OCI-LY3 (cell line): ENCODE measurements around the gene KRT32.

Source experiments
- EZH2phosphoT487 ChIP-seq: fragments of 200-600 bp; shearing (Covaris generic); IDR thresholded peaks from 2 replicates; pipeline ENCODE4 v1.6.1; 2018; ENCODE audit warnings: antibody characterized with exemption, mixed run types, low read depth
- TF ChIP-seq, protein P1 (sequence below): fragments of 200-600, 300-600 bp; sonication (generic); IDR thresholded peaks from 2 replicates; pipeline ENCODE4 v1.5.1; 2014; ENCODE audit warnings: antibody characterized with exemption, low read length, low read depth

DNA sequence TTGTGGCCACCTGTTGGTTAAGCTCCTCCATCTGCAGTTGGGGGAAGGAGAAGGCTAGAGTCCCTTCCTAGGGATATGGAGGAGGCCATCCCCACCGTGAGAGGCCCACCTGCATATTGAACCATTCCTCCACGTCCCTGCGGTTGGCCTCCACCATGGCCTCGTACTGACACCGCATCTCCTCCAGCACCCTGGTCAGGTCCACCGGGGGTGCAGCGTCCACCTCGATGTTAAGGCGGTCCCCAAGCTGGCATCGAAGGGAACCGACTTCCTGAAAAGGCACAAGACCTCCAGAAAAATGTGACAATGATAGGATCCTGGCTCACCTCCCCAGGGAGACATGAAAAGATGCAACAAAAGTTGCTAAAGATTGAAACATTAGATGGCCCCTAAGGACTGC lies 3.0 kb downstream of the KRT32 start:
- TF ChIP-seq, protein P1, sequence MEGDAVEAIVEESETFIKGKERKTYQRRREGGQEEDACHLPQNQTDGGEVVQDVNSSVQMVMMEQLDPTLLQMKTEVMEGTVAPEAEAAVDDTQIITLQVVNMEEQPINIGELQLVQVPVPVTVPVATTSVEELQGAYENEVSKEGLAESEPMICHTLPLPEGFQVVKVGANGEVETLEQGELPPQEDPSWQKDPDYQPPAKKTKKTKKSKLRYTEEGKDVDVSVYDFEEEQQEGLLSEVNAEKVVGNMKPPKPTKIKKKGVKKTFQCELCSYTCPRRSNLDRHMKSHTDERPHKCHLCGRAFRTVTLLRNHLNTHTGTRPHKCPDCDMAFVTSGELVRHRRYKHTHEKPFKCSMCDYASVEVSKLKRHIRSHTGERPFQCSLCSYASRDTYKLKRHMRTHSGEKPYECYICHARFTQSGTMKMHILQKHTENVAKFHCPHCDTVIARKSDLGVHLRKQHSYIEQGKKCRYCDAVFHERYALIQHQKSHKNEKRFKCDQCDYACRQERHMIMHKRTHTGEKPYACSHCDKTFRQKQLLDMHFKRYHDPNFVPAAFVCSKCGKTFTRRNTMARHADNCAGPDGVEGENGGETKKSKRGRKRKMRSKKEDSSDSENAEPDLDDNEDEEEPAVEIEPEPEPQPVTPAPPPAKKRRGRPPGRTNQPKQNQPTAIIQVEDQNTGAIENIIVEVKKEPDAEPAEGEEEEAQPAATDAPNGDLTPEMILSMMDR, result no peak
- TF ChIP-seq EZH2phosphoT487, result no peak
